Mononuclear cell (primary cell): Measurements from ENCODE around the gene ELMOD2. TPM values are rescaled to one million over a fixed set of nuclear protein-coding genes. Genes with fewer than 3 reads are reported as not detected.
"Not testable (repeated sequence)": the region's sequence is repeated elsewhere in the genome, so short reads cannot be mapped to it uniquely, and the experiment has no call there.

Source experiments
- H3K27me3 ChIP-seq: 2 replicates; pipeline ENCODE4 v1.6.0; 2011; ENCODE audit warnings: low read length, control low read depth; ENCODE audit not compliant: insufficient read depth
- H3K4me1 ChIP-seq: 2 replicates; pipeline ENCODE4 v1.5.1; 2011; ENCODE audit warnings: mild to moderate bottlenecking, low read length, control low read depth; ENCODE audit not compliant: insufficient read depth
- H3K4me3 ChIP-seq: 2 replicates; pipeline ENCODE4 v1.5.1; 2011; ENCODE audit warnings: mild to moderate bottlenecking, low read length, moderate library complexity
- H3K9me3 ChIP-seq: 2 replicates; pipeline ENCODE4 v1.5.1; 2011; ENCODE audit warnings: low read depth, mild to moderate bottlenecking, control low read depth, low read length
- total RNA-seq: library from RNA; depleted of rRNA; stranded (reverse); fragments of >200 nt; gene quantifications from one replicate; pipeline ENCODE4 v1.2.3, GENCODE V29; 2012

The ELMOD2 gene
- total RNA-seq: 11.2 TPM

DNA sequence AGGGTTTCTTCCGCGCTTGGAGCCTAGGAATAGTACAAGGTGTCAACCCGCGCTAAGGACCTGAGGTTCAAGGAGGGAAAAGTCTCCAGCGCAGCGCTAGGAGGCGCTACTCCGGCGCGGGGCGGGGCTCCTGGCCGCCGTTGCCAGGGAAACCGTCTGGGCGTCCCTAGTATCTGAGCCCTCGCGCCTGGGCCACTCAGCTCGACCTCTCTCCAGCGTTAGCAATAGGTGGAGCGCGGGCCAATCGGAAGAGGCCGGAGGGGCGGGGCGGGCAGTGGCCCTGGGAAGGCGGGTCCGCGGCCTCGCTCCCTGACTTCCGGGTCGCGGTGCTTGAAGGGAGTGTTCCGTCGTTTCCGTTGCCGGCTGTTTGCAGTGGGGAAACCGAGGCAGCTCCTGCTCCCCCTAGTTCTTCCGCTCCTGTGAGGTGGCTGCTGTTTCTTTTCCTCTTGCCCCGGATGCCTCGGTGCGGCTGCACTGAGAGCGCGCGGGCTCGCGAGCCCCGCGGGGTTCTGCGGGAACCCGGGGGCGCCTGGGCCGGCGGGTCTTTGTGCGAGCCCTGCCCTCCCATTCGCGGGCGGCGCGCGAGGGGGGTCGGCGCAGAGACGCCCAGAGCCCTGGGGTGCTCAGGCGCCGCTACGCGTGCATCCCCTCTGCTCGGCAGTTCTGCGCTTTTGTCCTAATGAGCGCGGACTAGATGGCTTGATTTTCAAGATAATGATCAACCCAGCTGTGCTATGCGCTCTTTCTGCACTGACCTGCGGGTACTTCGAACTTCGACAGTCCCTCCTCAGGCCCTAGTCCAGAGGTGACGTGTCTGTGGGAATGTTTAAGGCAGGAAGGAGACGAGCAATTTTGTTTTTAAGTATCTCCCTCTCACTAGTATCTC, at the start of gene ELMOD2:
ELMOD2 (plus strand) TSS at position 312 of the 886 bp plus-strand sequence. CDS start 1,261 bp downstream, outside the sequence.
- H3K9me3 ChIP-seq: no peaks in the 10 kb centered on the region
- H3K4me3 ChIP-seq: peak within 1 kb of the TSS; percentile 78
- H3K27me3 ChIP-seq: no peaks in the 10 kb centered on the region

GRCh38 chr4:140483445-140483844, 40.5 kb upstream of the ELMOD2 start:
- H3K4me1 ChIP-seq: no peaks in the 10 kb centered on the region
- no peaks in the 10 kb centered on the region for H3K9me3 ChIP-seq
- no peaks in the 10 kb centered on the region for H3K27me3 ChIP-seq
- no peak overlapping the region for H3K4me3 ChIP-seq

More for the DNA sequence above, at the start of gene ELMOD2:
- peaks cover 8% of the 10 kb centered on the region for H3K4me1 ChIP-seq

DNA sequence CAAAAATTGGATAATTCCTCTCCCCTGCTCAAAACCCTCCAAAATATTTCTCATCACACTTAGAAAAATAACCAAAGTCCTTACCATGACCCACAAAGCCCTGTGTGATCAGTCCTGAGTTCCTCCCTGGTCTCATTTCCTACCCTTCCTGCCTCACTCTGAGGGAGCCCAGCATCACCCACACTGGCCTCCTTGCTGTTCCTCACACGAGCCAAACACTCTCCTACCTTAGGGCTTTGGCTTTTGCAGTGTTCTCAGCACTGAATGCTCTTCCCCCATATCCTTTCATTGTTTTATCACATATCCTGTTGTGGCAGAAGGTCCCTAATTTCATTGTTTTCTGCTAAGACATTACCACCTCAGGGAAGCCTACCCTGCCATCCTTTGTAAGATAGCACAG, 38.0 kb upstream of the ELMOD2 start:
- H3K4me1 ChIP-seq: no peaks in the 10 kb centered on the region
- no peak overlapping the region for H3K4me3 ChIP-seq
- no peaks in the 10 kb centered on the region for H3K27me3 ChIP-seq
- H3K9me3 ChIP-seq: no peaks in the 10 kb centered on the region

GRCh38 chr4:140497405-140497746, 26.6 kb upstream of the ELMOD2 start:
- Histone ChIP-seq H3K4me3 (no peak overlapping the region), H3K27me3 (peaks cover 82% of the 10 kb centered on the region), H3K4me1 (peaks cover 10% of the 10 kb centered on the region), H3K9me3 (no peaks in the 10 kb centered on the region)

DNA sequence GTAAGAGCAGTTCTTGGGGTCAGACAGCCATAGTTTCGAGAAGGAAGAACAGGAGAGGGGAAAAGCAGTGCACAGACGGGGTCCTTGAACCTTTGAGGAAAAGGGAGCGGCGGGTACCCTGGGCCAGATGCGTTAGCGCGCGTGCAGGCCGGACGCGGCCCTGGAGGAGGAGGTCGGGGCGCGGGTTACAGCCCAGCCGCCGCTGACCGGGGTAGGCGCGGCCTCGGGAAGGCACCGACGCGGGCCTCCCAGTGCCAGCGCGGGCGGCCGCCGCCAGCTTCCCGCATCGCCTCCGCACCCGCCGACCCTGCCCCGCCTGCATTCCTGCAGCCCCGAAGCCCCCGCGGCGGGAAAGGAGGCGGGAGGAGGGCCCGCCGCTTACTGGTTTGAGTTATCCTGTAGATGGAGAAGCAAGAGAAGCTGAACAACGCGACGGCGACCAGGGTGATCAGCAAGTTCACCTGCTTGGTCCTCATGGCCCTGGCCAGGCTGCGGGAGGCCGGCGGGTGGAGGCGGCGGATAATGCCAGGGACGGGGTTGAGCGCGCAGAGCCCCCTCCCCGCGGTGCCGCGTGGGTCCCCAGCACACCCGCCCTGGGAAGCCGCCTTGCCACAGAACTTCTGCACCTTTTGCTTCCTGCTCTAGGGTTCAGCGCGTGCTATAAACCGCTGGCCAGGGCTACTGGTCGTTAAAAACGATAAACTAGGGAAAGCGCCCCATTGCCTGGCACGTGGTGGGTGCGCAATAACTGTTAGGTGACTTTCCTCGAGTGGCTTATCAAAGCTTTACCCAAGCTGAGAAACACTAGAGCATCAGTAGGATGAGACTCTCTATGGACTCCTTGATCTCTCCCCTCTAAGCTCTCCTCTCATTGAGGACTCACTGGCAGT, 26.0 kb upstream of the ELMOD2 start, which contains the start of gene MGAT4D:
MGAT4D (minus strand) TSS at position 547 of the 890 bp plus-strand sequence; CDS start at position 476, 71 bp downstream.
- Histone ChIP-seq H3K4me1 (peaks cover 10% of the 10 kb centered on the region), H3K4me3 (no peak within 1 kb of the TSS), H3K27me3 (peaks cover 87% of the 10 kb centered on the region), H3K9me3 (no peaks in the 10 kb centered on the region)

- Histone ChIP-seq H3K27me3 (peaks cover 84% of the 10 kb centered on the region), H3K4me3 (no peak overlapping the region), H3K4me1 (peaks cover 10% of the 10 kb centered on the region), H3K9me3 (no peaks in the 10 kb centered on the region)
Observed at GRCh38 chr4:140499391-140499790, 24.6 kb upstream of the ELMOD2 start.

GRCh38 chr4:140504261-140504660, 19.7 kb upstream of the ELMOD2 start:
- Histone ChIP-seq H3K4me3 (no peak overlapping the region), H3K4me1 (no peaks in the 10 kb centered on the region), H3K27me3 (peaks cover 44% of the 10 kb centered on the region), H3K9me3 (no peaks in the 10 kb centered on the region)

DNA sequence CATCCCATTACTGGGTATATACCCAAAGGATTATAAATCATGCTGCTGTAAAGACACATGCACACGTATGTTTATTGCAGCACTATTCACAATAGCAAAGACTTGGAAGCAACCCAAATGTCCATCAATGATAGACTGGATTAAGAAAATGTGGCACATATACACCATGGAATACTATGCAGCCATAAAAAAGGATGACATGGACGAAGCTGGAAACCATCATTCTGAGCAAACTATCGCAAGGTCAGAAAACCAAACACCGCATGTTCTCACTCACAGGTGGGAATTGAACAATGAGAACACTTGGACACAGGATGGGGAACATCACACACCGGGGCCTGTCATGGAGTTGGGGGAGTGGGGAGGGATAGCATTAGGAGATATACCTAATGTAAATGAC, 10.2 kb upstream of the ELMOD2 start:
- H3K4me1 ChIP-seq, H3K27me3 ChIP-seq, H3K9me3 ChIP-seq, H3K4me3 ChIP-seq: not testable (repeated sequence)

DNA sequence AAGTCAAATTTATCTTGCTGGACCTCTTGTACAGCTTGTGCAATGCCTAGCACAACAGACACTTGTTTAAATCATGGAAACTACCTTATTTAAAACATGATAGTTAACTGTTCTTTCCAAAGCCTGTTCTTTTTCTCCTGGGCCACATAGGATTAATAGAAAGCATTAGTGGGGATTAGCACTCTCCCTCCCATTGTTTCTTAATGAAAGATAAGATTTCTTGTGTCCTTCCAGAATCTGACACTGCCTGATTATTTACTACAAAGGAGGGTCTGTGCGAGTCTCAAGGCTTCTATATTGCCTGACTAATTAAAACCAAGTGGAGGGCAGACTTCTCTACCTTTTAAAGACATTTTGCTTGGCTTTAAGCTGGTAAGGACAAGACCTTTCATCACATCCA, 8.5 kb upstream of the ELMOD2 start:
- H3K4me1 ChIP-seq: no peaks in the 10 kb centered on the region

DNA sequence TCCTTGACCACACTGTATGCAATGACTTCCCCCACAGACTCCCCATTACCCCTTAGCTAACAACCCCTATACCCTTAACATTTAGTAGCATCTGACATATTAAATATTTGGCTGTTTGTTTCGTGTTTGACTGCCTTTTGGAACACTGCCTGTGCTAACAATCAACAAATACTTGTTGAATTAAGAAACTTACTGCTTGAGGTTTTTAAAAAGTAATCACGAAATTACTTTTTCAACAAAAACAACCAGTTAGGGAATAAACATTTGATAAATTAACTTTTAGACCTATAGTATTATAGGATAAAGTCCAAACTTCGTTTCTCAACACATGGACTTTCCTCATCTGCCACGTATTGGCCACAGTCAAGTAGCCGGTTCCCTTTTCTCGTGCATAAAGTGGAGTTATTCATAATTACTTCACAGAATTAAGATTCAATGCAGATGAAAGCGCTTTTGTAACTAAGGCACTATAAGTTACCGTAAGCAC, 555 bp upstream of the ELMOD2 start:
- Histone ChIP-seq H3K4me1 (peaks cover 8% of the 10 kb centered on the region), H3K9me3 (no peaks in the 10 kb centered on the region), H3K27me3 (no peaks in the 10 kb centered on the region), H3K4me3 (peak overlapping the region; percentile 78)

More for the DNA sequence above, 8.5 kb upstream of the ELMOD2 start:
- no peaks in the 10 kb centered on the region for H3K9me3 ChIP-seq
- H3K27me3 ChIP-seq: peaks cover 6% of the 10 kb centered on the region
- H3K4me3 ChIP-seq: no peak overlapping the region

- no peak overlapping the region for H3K4me3 ChIP-seq
- no peaks in the 10 kb centered on the region for H3K4me1 ChIP-seq
- no peaks in the 10 kb centered on the region for H3K27me3 ChIP-seq
- no peaks in the 10 kb centered on the region for H3K9me3 ChIP-seq
Observed at GRCh38 chr4:140529434-140529833, 5.5 kb downstream of the ELMOD2 start.

GRCh38 chr4:140533951-140534480, 10.0 kb downstream of the ELMOD2 start:
- H3K9me3 ChIP-seq: no peaks in the 10 kb centered on the region
- no peaks in the 10 kb centered on the region for H3K27me3 ChIP-seq
- no peaks in the 10 kb centered on the region for H3K4me1 ChIP-seq
- no peak overlapping the region for H3K4me3 ChIP-seq

GRCh38 chr4:140556372-140557085, 32.6 kb downstream of the ELMOD2 start:
- H3K27me3 ChIP-seq: no peaks in the 10 kb centered on the region
- H3K9me3 ChIP-seq: no peaks in the 10 kb centered on the region
- H3K4me3 ChIP-seq: no peak overlapping the region

GRCh38 chr4:140557831-140558435, 34.0 kb downstream of the ELMOD2 start:
- Histone ChIP-seq H3K9me3 (no peaks in the 10 kb centered on the region), H3K27me3 (peaks cover 9% of the 10 kb centered on the region), H3K4me3 (no peak overlapping the region), H3K4me1 (peaks cover 6% of the 10 kb centered on the region)

More at GRCh38 chr4:140556372-140557085, 32.6 kb downstream of the ELMOD2 start:
- H3K4me1 ChIP-seq: peaks cover 6% of the 10 kb centered on the region
